H1 (cell line): ENCODE results near the gene FSIP1.

Source experiments
- BCL11A ChIP-seq, 2 experiments: IDR thresholded peaks; one replicate each; pipeline ENCODE4 v1.6.1; 2011; ENCODE audit warnings: low read depth in 2 of 2, low read length in 2 of 2, mild to moderate bottlenecking in 2 of 2
- CREB1 ChIP-seq: IDR thresholded peaks from 2 replicates; pipeline ENCODE4 v1.6.1; 2012; ENCODE audit warnings: inconsistent platforms
- CTCF ChIP-seq, 3 experiments: IDR thresholded peaks; 1 replicate in 2 of 3; 2 replicates in 1 of 3; pipeline versions ENCODE4 v1.5.1 to v1.6.1; 2011; ENCODE audit warnings: low read length in 3 of 3, mild to moderate bottlenecking in 3 of 3, inconsistent platforms in 2 of 3, low read depth in 1 of 3, moderate library complexity in 1 of 3; ENCODE audit not compliant: insufficient read depth in 1 of 3; ENCODE audit errors: control extremely low read depth in 1 of 3
- EZH2 ChIP-seq: fragments of 200-600 bp; sonication (generic); IDR thresholded peaks from 2 replicates; pipeline ENCODE4 v1.7.1; 2012; ENCODE audit warnings: low read depth, mild to moderate bottlenecking, moderate library complexity, low read length, inconsistent platforms; ENCODE audit not compliant: severe bottlenecking
- GABPA ChIP-seq: IDR thresholded peaks from 2 replicates; pipeline ENCODE4 v1.6.1; 2011; ENCODE audit warnings: mild to moderate bottlenecking, low read length, moderate library complexity, borderline replicate concordance; ENCODE audit not compliant: insufficient read depth
- KDM5A ChIP-seq: fragments of 200-600 bp; IDR thresholded peaks from 2 replicates; pipeline ENCODE4 v1.7.1; 2012; ENCODE audit warnings: mild to moderate bottlenecking, low read length, inconsistent platforms, mixed read lengths
- MAX ChIP-seq: IDR thresholded peaks from 2 replicates; pipeline ENCODE4 v1.6.1; 2012; ENCODE audit warnings: inconsistent platforms
- POLR2A ChIP-seq, 2 experiments: IDR thresholded peaks; 1 replicate in 1 of 2; 2 replicates in 1 of 2; pipeline ENCODE4 v1.6.1; 2011; ENCODE audit warnings: low read depth in 2 of 2, low read length in 2 of 2, mild to moderate bottlenecking in 2 of 2; ENCODE audit errors: control extremely low read depth in 1 of 2
- TAF7 ChIP-seq: optimal IDR thresholded peaks from 2 replicates; pipeline ENCODE3; 2011; ENCODE audit warnings: low read depth, mild to moderate bottlenecking, inconsistent platforms, low read length, moderate library complexity, borderline replicate concordance
- USF2 ChIP-seq: IDR thresholded peaks from 2 replicates; pipeline ENCODE4 v1.6.1; 2011; ENCODE audit warnings: low read length, improper control_type of control experiment
- ZNF274 ChIP-seq: IDR thresholded peaks from 2 replicates; pipeline ENCODE4 v1.7.0; 2012; ENCODE audit warnings: low read length, borderline replicate concordance; ENCODE audit errors: extremely low read depth

- TF ChIP-seq CTCF (IDR thresholded peaks at IDR 0.05; ENCODE audit: control extremely low read depth in 1 of 3, insufficient read depth in 1 of 3, low read depth in 1 of 3, low read length in 3 of 3) (no peak), POLR2A (IDR thresholded peaks at IDR 0.05; ENCODE audit: control extremely low read depth in 1 of 2, low read depth in 2 of 2, low read length in 2 of 2) (no peak), USF2 (no peak), ZNF274 (no peak), BCL11A (IDR thresholded peaks at IDR 0.05; ENCODE audit: low read depth in 2 of 2, low read length in 2 of 2) (no peak), CREB1 (no peak), MAX (no peak), KDM5A (no peak), TAF7 (no peak), EZH2 (no peak), GABPA (no peak)
Observed at GRCh38 chr15:39792844-39793335, 10.2 kb upstream of the FSIP1 start.
